ENCODE results near the gene TTC1.

The TTC1 gene

DNA sequence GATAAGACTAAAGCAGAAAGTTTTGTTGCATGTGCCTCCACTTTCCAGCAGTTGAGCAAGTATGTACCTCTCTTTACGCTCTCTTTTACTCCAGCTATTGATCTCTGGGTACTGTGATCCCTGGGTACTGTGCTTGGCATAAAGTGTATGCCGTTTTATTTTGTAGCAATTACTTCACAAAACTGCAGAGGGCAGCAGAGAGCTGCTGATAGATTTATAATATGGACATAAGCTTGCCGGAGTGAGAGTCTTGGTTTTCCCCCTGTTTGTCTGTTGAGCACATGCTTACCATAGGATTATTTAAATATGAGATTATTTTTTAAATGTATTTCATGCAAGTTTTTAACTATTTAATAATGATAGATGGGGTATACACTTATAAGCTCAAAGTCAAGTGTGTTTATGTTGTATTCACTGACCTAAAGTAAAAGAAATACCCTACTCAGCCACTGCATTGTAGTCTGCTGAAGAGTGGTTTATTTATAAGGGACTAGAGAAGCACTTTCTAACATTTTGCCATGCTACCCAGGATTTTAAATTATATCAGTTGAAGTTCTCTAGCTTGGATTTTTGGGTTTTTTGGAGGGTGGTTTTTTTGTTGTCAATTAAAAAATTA is 13.0 kb downstream of the TTC1 start:
- H3K27me3 Mint-ChIP-seq, result no peaks in the 10 kb centered on the region
- no peaks in the 10 kb centered on the region for H3K9me3 Mint-ChIP-seq
- peak overlapping the region; percentile 49 for H3K27ac Mint-ChIP-seq
- H3K4me1 Mint-ChIP-seq (ENCODE audit: low read depth), result peaks cover 20% of the 10 kb centered on the region
- no peak overlapping the region for H3K4me3 Mint-ChIP-seq
- H3K36me3 Mint-ChIP-seq (ENCODE audit: low read depth), result peaks cover 43% of the 10 kb centered on the region

DNA sequence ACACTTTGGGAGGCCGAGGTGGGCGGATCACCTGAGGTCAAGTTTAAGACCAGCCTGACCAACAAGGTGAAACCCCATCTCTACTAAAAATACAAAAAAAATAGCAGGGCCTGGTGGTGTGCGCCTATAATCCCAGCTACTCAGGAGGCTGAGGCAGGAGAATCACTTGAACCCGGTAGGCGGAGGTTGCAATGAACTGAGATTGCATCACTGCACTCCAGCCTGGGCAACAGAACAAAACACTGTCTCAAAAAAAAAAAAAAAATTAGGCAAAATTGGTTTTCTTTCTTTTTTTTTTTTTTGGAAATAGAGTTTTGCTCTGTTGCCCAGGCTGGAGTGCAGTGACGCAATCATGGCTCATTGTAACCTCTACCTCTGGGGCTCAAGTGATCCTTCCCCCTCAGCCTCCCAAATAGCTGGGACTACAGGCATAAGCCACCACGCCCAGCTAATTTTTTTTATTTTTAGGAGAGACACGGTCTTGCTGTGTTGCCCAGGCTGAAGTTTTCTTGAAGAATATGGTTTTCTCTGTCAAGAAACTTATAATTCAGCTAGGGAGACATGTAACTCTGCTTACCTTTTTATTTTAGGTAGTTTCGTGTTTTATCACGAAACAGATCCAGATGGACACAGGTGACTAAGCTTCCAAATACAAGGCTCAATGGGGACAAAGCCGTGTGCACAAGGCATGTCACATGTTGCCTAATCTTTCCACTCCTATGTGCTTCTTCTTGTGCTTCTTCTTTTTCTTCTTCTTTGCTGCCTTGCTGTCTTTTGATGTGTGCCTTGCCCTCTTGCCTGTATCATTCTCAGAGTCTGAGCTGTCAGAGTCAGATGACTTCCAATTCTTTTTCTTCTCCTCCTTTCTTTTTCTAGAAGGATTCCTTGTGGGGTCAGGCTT is 14.3 kb downstream of the TTC1 start:
- Mint-ChIP-seq H3K4me3 (no peak overlapping the region), H3K36me3 (ENCODE audit: low read depth) (peaks cover 52% of the 10 kb centered on the region), H3K4me1 (ENCODE audit: low read depth) (peaks cover 20% of the 10 kb centered on the region), H3K9me3 (no peaks in the 10 kb centered on the region), H3K27ac (peak overlapping the region; percentile 61), H3K27me3 (no peaks in the 10 kb centered on the region)

DNA sequence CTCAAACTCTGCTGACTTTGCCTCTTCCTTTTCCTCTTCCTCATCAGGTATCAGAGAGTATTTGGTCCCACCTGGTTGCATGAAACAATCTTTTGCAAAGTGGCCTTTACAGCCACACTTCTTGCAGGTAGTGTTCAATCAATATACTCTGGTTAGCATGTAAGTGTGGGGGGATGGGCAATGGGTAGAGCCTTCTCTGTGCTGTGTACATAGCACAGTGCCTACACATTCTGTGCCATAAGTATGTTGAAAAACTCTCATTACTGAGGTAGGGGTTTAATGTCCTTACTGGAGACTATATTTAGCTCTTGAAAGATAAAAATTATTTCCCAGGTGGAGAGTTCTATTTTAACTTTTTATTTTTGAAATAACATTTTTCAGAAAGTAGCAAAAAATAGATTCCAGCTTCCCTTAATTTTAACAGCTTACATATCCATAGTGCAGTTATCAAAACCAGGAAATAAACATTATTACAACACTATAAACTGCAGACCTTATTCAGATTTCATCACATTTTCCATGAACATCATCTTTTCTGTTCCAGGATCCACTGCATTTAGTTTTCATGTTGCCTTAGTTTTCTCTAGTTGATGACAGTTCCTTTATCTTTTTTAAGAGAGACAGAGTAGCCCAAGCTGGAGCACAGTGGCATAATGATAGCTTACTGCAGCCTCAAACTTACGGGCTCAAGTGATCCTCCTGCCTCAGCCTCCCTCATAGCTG is 15.1 kb downstream of the TTC1 start:
- Mint-ChIP-seq H3K4me3 (no peak overlapping the region), H3K27ac (peak overlapping the region; percentile 61), H3K36me3 (ENCODE audit: low read depth) (peaks cover 46% of the 10 kb centered on the region), H3K4me1 (ENCODE audit: low read depth) (peaks cover 20% of the 10 kb centered on the region), H3K9me3 (no peaks in the 10 kb centered on the region), H3K27me3 (no peaks in the 10 kb centered on the region)

DNA sequence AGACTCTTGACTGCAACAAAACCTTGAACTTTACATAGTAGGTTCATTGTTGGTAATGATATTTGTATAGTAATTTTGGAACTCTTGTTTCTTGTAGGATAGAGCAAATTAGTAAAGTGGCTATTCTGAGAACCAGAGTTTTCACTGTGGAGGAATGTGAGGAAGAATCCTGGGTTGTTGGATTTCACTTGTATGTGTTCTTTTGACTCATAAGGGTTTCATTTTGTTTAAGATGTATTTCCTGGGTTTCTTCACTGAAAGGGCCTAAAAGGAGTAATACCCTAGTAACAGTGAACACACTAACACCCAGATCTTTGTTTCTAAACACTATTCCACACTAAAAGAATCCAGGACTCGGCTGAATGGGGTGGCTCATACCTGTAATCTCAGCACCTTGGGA is 20.1 kb downstream of the TTC1 start:
- no peak overlapping the region for H3K4me3 Mint-ChIP-seq
- no peak overlapping the region for H3K27ac Mint-ChIP-seq
- peaks cover 67% of the 10 kb centered on the region for H3K36me3 Mint-ChIP-seq (ENCODE audit: low read depth)
- H3K9me3 Mint-ChIP-seq, result no peaks in the 10 kb centered on the region
- H3K4me1 Mint-ChIP-seq (ENCODE audit: low read depth), result peaks cover 4% of the 10 kb centered on the region
- no peaks in the 10 kb centered on the region for H3K27me3 Mint-ChIP-seq

DNA sequence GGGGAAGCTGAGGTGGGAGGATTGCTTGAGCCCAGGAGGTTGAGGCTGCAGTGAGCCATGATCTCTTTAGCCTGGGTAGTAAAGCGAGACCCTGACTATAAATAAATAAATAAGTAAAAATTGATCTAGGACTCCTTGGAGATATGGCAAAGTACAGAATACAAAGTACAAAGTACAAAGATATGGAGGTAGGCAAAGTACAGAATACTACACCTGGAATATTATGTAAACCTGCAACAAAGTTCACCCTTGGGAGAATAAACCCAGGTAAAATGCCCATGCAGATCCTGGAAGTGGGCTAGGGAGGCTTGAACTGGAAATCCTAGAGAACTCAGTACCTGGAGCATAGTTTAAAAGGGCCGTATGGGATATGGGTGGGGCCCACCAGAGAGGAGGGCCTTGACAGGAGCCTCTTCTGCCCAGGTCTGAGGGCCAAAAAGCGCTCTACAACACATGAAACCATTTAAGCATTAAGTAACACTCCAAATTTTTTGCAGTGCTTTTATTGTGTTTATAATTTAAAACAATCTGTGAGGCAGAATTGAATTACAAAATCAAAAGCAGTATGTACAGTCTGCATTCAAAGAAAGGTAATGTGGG is 20.7 kb downstream of the TTC1 start:
- Mint-ChIP-seq H3K36me3 (ENCODE audit: low read depth) (peaks cover 62% of the 10 kb centered on the region), H3K27ac (no peak overlapping the region), H3K9me3 (no peaks in the 10 kb centered on the region), H3K4me1 (ENCODE audit: low read depth) (no peaks in the 10 kb centered on the region), H3K4me3 (no peak overlapping the region), H3K27me3 (no peaks in the 10 kb centered on the region)

DNA sequence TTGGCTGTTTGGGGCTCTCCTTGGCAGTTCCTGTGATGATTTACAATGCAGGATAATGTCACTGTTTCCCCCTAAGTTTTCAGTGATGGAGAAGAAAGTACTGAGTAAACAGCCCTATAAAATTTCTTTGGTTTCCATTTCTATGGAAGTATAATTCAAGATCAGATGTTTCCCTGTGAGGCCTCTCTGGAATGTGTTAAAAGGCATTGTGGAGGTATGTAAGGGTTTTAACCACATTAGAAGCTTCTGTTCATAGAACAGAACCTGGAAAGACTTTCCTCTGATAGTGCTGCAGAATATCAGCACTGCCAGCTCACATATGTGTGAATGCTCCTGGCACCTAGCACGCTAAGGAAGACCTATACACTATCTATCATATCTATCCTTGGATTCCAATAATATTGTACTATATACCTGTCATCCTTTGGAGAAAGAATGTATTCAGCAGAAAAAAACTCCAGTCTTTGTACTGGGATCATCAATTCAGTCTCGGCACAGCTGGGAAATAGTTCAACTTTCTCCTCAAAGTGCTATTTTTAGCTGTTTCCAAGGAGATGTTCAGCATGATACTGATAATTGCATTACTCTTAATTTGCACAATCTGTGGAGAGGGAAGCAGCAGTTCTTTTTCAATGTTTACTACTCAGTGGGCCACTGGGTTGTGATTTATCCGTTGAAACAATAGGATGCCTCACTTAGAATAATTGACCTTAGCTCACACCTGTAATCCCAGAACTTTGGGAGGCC is 21.9 kb downstream of the TTC1 start:
- Mint-ChIP-seq H3K4me1 (ENCODE audit: low read depth) (no peaks in the 10 kb centered on the region), H3K27ac (no peak overlapping the region), H3K27me3 (no peaks in the 10 kb centered on the region), H3K36me3 (ENCODE audit: low read depth) (peaks cover 69% of the 10 kb centered on the region), H3K4me3 (no peak overlapping the region), H3K9me3 (no peaks in the 10 kb centered on the region)

DNA sequence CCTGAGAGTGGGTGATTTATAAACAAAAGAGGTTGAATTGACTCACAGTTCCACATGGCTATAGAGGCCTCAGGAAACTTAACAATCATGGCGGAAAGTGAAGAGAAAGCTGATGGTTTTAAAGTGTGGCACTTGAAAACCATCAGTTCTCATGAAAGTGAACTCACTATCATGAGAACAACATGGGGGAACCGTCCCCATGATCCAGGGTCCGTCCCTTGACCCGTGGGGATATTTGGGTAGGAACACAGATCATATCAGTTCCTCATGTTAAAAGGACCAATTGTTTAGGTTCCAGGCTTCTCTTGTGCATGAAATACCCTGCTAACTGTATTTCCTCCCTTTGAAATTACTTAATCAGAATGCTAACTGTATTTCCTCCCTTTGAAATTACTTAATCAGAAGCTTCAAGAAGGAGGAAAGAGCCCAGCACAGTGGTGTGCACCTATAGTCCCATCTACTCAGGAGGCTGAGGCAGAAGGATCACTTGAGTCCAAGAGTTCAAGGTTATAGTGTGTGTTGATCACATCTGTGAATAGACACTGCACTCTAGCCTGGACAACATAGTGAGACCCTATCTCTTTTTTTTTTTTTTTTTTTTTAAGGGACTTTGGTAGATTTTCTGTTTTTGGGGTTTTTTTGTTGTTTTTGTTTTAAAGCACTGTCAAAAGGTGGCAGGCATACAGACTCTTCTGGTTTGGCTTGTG is 24.8 kb downstream of the TTC1 start:
- Mint-ChIP-seq H3K27me3 (no peaks in the 10 kb centered on the region), H3K4me3 (no peak overlapping the region), H3K27ac (no peak overlapping the region), H3K9me3 (no peaks in the 10 kb centered on the region), H3K4me1 (ENCODE audit: low read depth) (no peaks in the 10 kb centered on the region), H3K36me3 (ENCODE audit: low read depth) (peaks cover 69% of the 10 kb centered on the region)

DNA sequence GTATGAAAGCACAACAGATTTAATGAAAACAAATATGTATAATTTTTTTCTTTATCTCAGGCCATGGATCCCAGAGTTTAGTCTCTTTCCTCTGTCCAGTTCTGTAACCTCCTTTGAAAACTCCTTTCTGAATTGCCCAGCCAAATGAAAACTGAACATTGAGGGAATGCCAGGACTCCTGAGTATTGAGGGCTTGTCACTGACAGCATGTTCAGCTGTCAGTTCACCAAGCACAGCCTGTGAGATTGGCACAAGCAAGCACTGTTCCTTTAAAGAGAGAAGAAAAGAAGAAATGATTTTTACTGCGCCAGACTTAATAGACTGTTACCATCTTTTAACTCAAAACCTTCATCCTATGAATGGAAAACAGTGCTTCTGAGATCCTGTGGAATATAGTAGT is 27.3 kb downstream of the TTC1 start:
- H3K9me3 Mint-ChIP-seq, result no peaks in the 10 kb centered on the region
- no peaks in the 10 kb centered on the region for H3K27me3 Mint-ChIP-seq
- peaks cover 55% of the 10 kb centered on the region for H3K36me3 Mint-ChIP-seq (ENCODE audit: low read depth)
- no peak overlapping the region for H3K27ac Mint-ChIP-seq
- no peak overlapping the region for H3K4me3 Mint-ChIP-seq
- no peaks in the 10 kb centered on the region for H3K4me1 Mint-ChIP-seq (ENCODE audit: low read depth)

DNA sequence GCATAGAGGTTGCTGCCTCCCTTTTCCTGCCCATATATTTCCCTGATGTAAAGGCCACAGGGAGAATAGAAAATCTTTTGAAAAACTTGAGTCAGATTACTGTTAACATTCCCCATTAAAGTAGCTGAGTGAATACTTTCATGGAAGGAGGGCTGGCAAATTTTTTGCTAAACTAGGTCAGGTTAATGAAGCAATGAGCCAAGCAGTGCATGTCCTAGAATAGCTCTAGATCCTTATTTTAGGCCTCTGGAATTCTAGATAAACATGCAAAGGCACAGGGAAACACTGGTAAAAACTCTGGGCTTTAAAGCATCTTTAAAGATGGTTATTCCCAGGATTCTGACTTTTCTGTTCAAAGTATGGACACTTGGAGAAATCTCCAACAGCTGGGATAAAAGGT is 27.9 kb downstream of the TTC1 start:
- Mint-ChIP-seq H3K27ac (no peak overlapping the region), H3K9me3 (no peaks in the 10 kb centered on the region), H3K36me3 (ENCODE audit: low read depth) (peaks cover 51% of the 10 kb centered on the region), H3K27me3 (no peaks in the 10 kb centered on the region), H3K4me3 (no peak overlapping the region), H3K4me1 (ENCODE audit: low read depth) (no peaks in the 10 kb centered on the region)

DNA sequence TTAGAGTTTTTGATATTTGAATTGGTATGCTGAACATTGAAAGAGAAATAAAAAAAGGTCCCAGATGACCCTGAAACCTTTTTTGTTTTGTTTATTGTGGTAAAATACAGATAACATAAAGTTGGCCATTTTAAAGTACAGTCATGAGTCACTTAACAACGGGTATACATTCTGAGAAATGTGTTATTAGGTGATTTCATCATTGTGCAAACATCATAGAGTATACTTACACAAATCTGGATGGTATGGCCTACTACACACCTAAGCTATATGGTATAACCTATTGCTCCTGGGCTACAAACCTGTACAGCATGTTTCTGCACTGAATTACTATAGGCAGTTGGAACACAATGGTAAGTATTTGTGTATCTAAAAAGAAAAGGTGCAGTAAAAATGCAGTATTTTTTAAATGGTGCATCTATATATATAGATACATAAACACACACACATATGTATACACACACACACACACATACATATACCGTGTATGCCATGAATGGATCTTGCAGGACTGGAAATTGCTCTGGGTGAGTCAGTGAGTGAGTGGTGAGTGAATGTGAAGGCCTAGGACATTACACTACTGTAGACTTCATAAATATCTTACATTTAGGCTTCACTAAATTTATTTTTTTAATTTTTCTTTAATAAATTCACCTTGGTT is 31.0 kb downstream of the TTC1 start:
- H3K27me3 Mint-ChIP-seq, result no peaks in the 10 kb centered on the region
- H3K36me3 Mint-ChIP-seq (ENCODE audit: low read depth), result peaks cover 55% of the 10 kb centered on the region
- no peaks in the 10 kb centered on the region for H3K9me3 Mint-ChIP-seq
- H3K4me1 Mint-ChIP-seq (ENCODE audit: low read depth), result peaks cover 4% of the 10 kb centered on the region
- H3K27ac Mint-ChIP-seq, result no peak overlapping the region
- H3K4me3 Mint-ChIP-seq, result no peak overlapping the region

DNA sequence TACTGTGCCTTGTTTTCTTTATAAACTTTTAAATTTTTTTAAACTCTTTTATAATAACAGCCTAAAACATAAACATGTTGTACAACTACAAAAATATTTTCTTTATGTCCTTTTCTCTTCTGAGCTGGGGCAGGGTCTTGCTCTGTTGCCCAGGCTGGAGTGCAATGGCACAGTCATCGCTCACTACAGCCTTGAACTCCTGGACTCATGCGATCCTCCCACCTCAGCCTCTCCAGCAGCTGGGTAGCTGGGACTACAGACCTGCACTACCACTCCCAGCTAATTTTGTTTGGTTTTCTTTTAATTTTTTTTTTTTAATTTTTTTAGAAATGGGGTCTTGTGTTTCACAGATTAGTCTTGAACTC is 31.5 kb downstream of the TTC1 start:
- Mint-ChIP-seq H3K9me3 (no peaks in the 10 kb centered on the region), H3K4me3 (no peak overlapping the region), H3K36me3 (ENCODE audit: low read depth) (peaks cover 53% of the 10 kb centered on the region), H3K4me1 (ENCODE audit: low read depth) (peaks cover 4% of the 10 kb centered on the region), H3K27ac (no peak overlapping the region), H3K27me3 (no peaks in the 10 kb centered on the region)

DNA sequence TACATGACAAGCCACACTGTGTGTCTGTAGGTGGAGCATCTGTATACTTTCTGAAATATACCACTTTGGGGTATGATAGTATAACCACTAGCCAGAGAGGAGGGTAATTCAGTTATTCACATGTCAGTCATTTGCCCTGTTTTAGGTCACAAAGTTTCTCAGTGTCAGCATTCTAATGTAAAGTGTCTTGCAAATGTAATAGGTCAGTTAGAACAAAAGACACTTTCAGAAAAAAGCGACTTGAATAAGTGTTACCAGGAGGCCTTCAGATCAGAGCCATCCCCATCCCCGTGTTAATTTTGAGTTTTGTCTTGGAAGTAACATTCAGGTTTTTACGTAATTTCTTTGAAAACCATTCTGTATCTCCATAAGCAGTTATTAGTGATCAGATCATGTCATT is 33.7 kb downstream of the TTC1 start:
- Mint-ChIP-seq H3K27me3 (no peaks in the 10 kb centered on the region), H3K36me3 (ENCODE audit: low read depth) (peaks cover 51% of the 10 kb centered on the region), H3K9me3 (no peaks in the 10 kb centered on the region), H3K27ac (no peak overlapping the region), H3K4me3 (no peak overlapping the region), H3K4me1 (ENCODE audit: low read depth) (peaks cover 4% of the 10 kb centered on the region)

DNA sequence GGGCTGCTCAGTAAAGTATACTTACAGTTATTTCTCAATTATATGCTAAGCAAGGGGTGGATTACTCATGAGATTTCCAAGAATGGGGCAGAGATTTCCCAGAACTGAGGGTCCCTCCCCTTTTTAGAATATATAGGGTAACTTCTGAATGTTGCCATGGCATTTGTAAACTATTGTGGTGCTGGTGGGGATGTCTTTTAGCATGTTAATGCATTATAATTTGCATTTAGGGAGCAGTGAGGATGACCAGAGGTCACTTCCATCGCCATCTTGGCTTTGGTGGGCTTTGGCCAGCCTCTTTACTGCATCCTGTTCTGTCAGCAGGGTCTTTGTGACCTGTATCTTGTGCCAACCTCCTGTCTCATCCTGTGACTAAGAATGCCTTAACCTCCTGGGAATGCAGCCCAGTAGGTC is 35.5 kb downstream of the TTC1 start:
- H3K36me3 Mint-ChIP-seq (ENCODE audit: low read depth), result peaks cover 55% of the 10 kb centered on the region
- no peak overlapping the region for H3K4me3 Mint-ChIP-seq
- H3K27ac Mint-ChIP-seq, result peak overlapping the region; percentile 9
- no peaks in the 10 kb centered on the region for H3K27me3 Mint-ChIP-seq
- no peaks in the 10 kb centered on the region for H3K9me3 Mint-ChIP-seq
- H3K4me1 Mint-ChIP-seq (ENCODE audit: low read depth), result peaks cover 4% of the 10 kb centered on the region

Data from stimulated activated naive CD8-positive, alpha-beta T cell treated with anti-CD3 and anti-CD28 coated beads, Interleukin-15, Interleukin-2, amounts not matched to agents 100 ng/mL and 50 ng/mL, for 24 hours (primary cell).